Endothelial cell of umbilical vein (primary cell): Measurements from ENCODE around the gene EMID1. TPM values are rescaled to one million over a fixed set of nuclear protein-coding genes. Genes with fewer than 3 reads are reported as not detected.

Source experiments
- BruUV-seq: library from RNA; stranded (reverse); fragments of 400-500 nt; replicated peaks from 2 replicates; lab custom pipeline; 2021; lab: Mats Ljungman, UMichigan
- CTCF ChIA-PET: fragments of 300-600, 350-600 bp; sonication (Branson Sonifier 250); formaldehyde crosslinking; loops from one replicate; lab custom pipeline; 2021; ENCODE audit warnings: antibody characterized with exemption, inconsistent platforms; lab: Charles Lee
- POLR2A ChIA-PET: fragments of 300-600, 350-600 bp; sonication (Branson Sonifier 250); formaldehyde crosslinking; loops from one replicate; lab custom pipeline; 2021; ENCODE audit warnings: antibody characterized with exemption, inconsistent platforms; lab: Charles Lee
- DNase-seq: peaks from one replicate; pipeline ENCODE4 v3.0.0-alpha.2; 2011; ENCODE audit warnings: low read depth, low spot score
- FAIRE-seq: peaks from 2 replicates; lab custom pipeline; 2011; peaks lifted over from hg19 to GRCh38; lab: Jason Lieb, UNC
- H2AFZ ChIP-seq: 2 replicates; pipeline ENCODE4 v1.6.0; 2012; ENCODE audit warnings: low read depth, low read length, control low read depth, inconsistent platforms
- H3K27ac ChIP-seq: 2 replicates; pipeline ENCODE4 v1.5.1; 2011; ENCODE audit warnings: low read depth, mild to moderate bottlenecking, control low read depth, low read length, moderate library complexity; ENCODE audit not compliant: insufficient read depth
- H3K27me3 ChIP-seq, 2 experiments: 2 replicates each; pipeline versions ENCODE4 v1.6.0 to v1.6.1; 2011; ENCODE audit warnings: low read length in 2 of 2, mixed read lengths in 1 of 2; ENCODE audit not compliant: control insufficient read depth in 2 of 2, insufficient read depth in 2 of 2
- H3K36me3 ChIP-seq, 2 experiments: 2 replicates in 1 of 2; 3 replicates in 1 of 2; pipeline ENCODE4 v1.5.1; 2011; ENCODE audit warnings: low read length in 2 of 2, mild to moderate bottlenecking in 1 of 2, moderate library complexity in 1 of 2; ENCODE audit not compliant: control insufficient read depth in 2 of 2, insufficient read depth in 2 of 2; ENCODE audit errors: extremely low read depth in 1 of 2
- H3K4me1 ChIP-seq: 3 replicates; pipeline ENCODE4 v1.5.1; 2011; ENCODE audit warnings: mild to moderate bottlenecking, low read length; ENCODE audit not compliant: control insufficient read depth, insufficient read depth; ENCODE audit errors: extremely low read depth
- H3K4me2 ChIP-seq: 2 replicates; pipeline ENCODE4 v1.6.1; 2011; ENCODE audit warnings: low read length, control low read depth, mixed read lengths; ENCODE audit not compliant: insufficient read depth
- H3K4me3 ChIP-seq, 3 experiments: fragments of 200-600 bp in 1 of 3; sonication (generic), shearing (Covaris generic) in 1 of 3; replicated peaks in 1 of 3; 2 replicates each; pipeline ENCODE4 v1.5.1; 2011 to 2016; ENCODE audit warnings: control low read depth in 3 of 3, low read length in 3 of 3, mild to moderate bottlenecking in 2 of 3, inconsistent platforms in 1 of 3, low read depth in 1 of 3, moderate library complexity in 1 of 3; ENCODE audit not compliant: insufficient read depth in 1 of 3
- H3K79me2 ChIP-seq: 2 replicates; pipeline ENCODE4 v1.6.0; 2012; ENCODE audit warnings: low read length, inconsistent platforms; ENCODE audit not compliant: control insufficient read depth, insufficient read depth
- H3K9ac ChIP-seq: replicated peaks from 2 replicates; pipeline ENCODE3; 2011; ENCODE audit warnings: low read length, control low read depth; ENCODE audit not compliant: insufficient read depth; ENCODE audit errors: extremely low read depth
- H3K9me1 ChIP-seq: replicated peaks from 3 replicates; pipeline ENCODE4 v1.6.0; 2011; ENCODE audit warnings: mild to moderate bottlenecking, low read length; ENCODE audit not compliant: control insufficient read depth, insufficient read depth; ENCODE audit errors: extremely low read depth
- H3K9me3 ChIP-seq: replicated peaks from 2 replicates; pipeline ENCODE4 v1.5.1; 2012; ENCODE audit warnings: low read length, inconsistent platforms; ENCODE audit not compliant: control insufficient read depth, insufficient read depth
- H4K20me1 ChIP-seq: replicated peaks from 2 replicates; pipeline ENCODE3; 2011; ENCODE audit warnings: mild to moderate bottlenecking, low read length; ENCODE audit not compliant: control insufficient read depth, insufficient read depth; ENCODE audit errors: extremely low read depth
- EZH2 ChIP-seq: IDR thresholded peaks from 2 replicates; pipeline ENCODE4 v1.6.1; 2012; ENCODE audit warnings: borderline replicate concordance, low read depth, mild to moderate bottlenecking, moderate library complexity, low read length, inconsistent platforms; ENCODE audit not compliant: severe bottlenecking
- FOS ChIP-seq: IDR thresholded peaks from 2 replicates; pipeline ENCODE4 v1.6.1; 2011; ENCODE audit warnings: mild to moderate bottlenecking, low read length, moderate library complexity, borderline replicate concordance; ENCODE audit not compliant: insufficient read depth
- GATA2 ChIP-seq: IDR thresholded peaks from 2 replicates; pipeline ENCODE4 v1.7.0; 2011; ENCODE audit warnings: low read depth, mild to moderate bottlenecking, moderate library complexity, mixed read lengths, low read length; ENCODE audit not compliant: insufficient read length, insufficient read depth
- JUN ChIP-seq: IDR thresholded peaks from 2 replicates; pipeline ENCODE4 v1.6.1; 2011; ENCODE audit warnings: borderline replicate concordance, low read depth; ENCODE audit not compliant: insufficient read length, insufficient read depth
- MYC ChIP-seq: IDR thresholded peaks from one replicate; pipeline ENCODE4 v1.6.1; 2011; ENCODE audit warnings: mild to moderate bottlenecking, low read depth, low read length
- POLR2A ChIP-seq: IDR thresholded peaks from 2 replicates; pipeline ENCODE4 v1.6.1; 2012; ENCODE audit warnings: low read depth, mild to moderate bottlenecking, control low read depth, low read length
- POLR2AphosphoS5 ChIP-seq: IDR thresholded peaks from 2 replicates; pipeline ENCODE4 v1.6.1; 2012; ENCODE audit warnings: low read depth, mild to moderate bottlenecking, control low read depth, low read length, moderate library complexity; ENCODE audit not compliant: insufficient read depth
- dilution Hi-C: fragments of 300-500 bp; cut with MboI; formaldehyde crosslinking; loops from one replicate; pipeline ENCODE4 v1.15.0; 2019; ENCODE audit warnings: low sequenced_read_pairs; ENCODE audit not compliant: extremely low pct_ligation_motif_present
- intact Hi-C: fragments of 100-400 bp; cut with micrococcal nuclease; formaldehyde crosslinking; loops from one replicate; pipeline ENCODE4 v1.10.0; 2022
- polyA plus RNA-seq, 4 experiments: library from polyadenylated mRNA; depleted of rRNA in 3 of 4; stranded (reverse) in 3 of 4; unstranded in 1 of 4; fragments of >200 nt; gene quantifications; 2 replicates each; pipeline versions ENCODE4 v1.2.1 to v1.2.3, GENCODE V29; 2011 to 2012; ENCODE audit warnings: missing spikeins in 1 of 4
- total RNA-seq: library from RNA; stranded (reverse); gene quantifications from 2 replicates; pipeline ENCODE4 v1.2.3, GENCODE V29; 2021
- TF ChIP-seq, protein P1 (sequence below): IDR thresholded peaks from 2 replicates; pipeline ENCODE4 v1.6.1; 2011; ENCODE audit not compliant: insufficient read depth, insufficient read length
- TF ChIP-seq, protein P2 (sequence below), 2 donors: IDR thresholded peaks; 1 replicate in 1 of 2; 2 replicates in 1 of 2; pipeline ENCODE4 v1.5.1; 2011; ENCODE audit warnings: low read length in 2 of 2, mild to moderate bottlenecking in 2 of 2, moderate library complexity in 2 of 2, control low read depth in 1 of 2, inconsistent platforms in 1 of 2, low read depth in 1 of 2; ENCODE audit not compliant: insufficient read depth in 1 of 2; ENCODE audit errors: extremely low read depth in 1 of 2

EMID1 gene
- total and polyA plus RNA-seq, 2 donors (not counting 3 experiments of a cell fraction or from before 2014, with no cell fraction given), result 0.51 to 0.75 TPM

DNA sequence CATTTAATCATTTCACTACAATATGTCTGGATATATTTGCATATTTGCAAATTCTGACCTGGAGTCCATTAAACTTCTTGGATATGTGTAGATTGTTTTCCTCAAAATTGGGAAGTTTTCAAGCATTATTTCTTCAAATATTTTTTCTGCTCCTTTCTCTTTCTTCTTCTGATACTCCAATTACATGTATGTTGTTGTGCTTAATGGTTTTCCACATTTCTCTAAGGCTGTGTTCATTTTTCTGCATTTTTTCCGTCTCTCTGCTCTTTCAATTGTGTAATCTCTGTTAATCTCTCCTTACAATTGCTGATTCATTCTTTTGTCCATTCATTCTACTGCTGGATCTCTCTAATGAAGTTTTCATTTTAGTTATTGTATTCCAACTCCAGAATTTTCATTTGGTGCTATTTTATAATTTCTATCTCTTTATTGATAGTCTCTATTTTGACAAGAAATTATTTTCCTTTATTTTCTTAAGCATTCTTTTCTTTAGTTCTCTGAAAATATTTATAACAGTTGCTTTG is 30.3 kb upstream of the EMID1 start:
- CTCF ChIA-PET, result interaction anchor here (1.1 to 2.4 kb wide), 2 partner anchors 10 to 70 kb away, joined by 3 to 9 read pairs; no protein-coding TSS in a partner anchor
- H3K9ac ChIP-seq, result no peak overlapping the region
- no peak for DNase-seq
- no peak for FAIRE-seq
- H2AFZ ChIP-seq, result no peak overlapping the region
- no peak overlapping the region for H3K27ac ChIP-seq
- H4K20me1 ChIP-seq, result no peaks in the 10 kb centered on the region
- intact Hi-C loops (no loop called here), dilution Hi-C loops (no loop called here)
- TF ChIP-seq EZH2 (no peak), POLR2AphosphoS5 (no peak)
- TF ChIP-seq, protein P1, sequence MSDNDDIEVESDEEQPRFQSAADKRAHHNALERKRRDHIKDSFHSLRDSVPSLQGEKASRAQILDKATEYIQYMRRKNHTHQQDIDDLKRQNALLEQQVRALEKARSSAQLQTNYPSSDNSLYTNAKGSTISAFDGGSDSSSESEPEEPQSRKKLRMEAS, result no peak
- no peaks in the 10 kb centered on the region for H3K36me3 ChIP-seq
- H3K4me3 ChIP-seq, result no peak overlapping the region
- no peak overlapping the region for H3K4me2 ChIP-seq
- H3K9me3 ChIP-seq, result no peaks in the 10 kb centered on the region
- no TSS peak for BruUV-seq
- POLR2A ChIA-PET, result no interaction called here
- H3K4me1 ChIP-seq, result no peaks in the 10 kb centered on the region
- H3K9me1 ChIP-seq, result no peaks in the 10 kb centered on the region
- H3K79me2 ChIP-seq, result no peaks in the 10 kb centered on the region
- H3K27me3 ChIP-seq, result peaks cover 0 to 9% of the 10 kb centered on the region in 2 experiments

DNA sequence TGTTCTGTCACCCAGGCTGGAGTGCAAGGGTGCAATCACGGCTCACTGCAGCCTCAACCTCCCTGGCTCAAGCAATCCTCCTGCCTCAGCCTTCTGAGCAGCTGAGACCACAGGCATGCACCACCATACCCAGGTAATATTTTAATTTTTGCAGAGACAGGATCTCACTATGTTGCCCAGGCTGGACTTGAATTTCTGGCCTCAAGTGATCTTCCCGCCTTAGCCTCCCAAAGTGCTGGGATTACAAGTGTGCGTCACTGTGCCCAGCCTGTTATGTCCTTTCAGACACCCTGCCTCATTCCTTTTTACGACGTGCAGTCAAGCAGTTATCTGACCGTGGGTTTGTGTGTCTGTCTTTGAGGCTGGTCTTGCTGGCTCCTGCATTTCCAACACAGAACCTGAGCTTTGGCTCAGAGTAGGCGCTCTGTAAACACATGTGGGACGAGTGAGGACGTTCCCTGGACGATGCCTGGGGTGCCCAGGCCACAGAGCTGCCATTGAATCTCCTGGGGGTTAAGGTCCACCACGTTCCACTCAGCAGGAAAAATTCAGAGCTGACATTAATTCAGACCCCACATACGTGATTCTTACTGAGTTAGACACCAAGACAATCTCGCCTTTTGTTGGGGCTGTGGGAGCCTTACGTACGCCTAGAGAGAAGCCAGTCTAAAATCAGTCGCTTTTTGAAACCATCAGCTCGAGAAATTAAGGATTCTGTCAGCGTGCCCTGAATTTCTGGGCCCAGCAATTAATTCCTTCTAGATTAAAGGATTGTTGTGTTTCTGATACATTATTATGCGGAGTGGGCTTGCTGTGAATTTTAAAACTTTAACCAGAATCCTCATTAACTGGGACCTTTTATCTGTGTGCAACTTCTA is 21.5 kb upstream of the EMID1 start:
- Histone ChIP-seq H4K20me1 (no peaks in the 10 kb centered on the region), H3K79me2 (no peaks in the 10 kb centered on the region), H3K27me3 (no peaks in the 10 kb centered on the region), H2AFZ (no peak overlapping the region), H3K9ac (no peak overlapping the region), H3K9me3 (no peaks in the 10 kb centered on the region), H3K4me2 (no peak overlapping the region), H3K4me3 (no peak overlapping the region), H3K4me1 (no peaks in the 10 kb centered on the region), H3K27ac (no peak overlapping the region), H3K36me3 (no peaks in the 10 kb centered on the region), H3K9me1 (no peaks in the 10 kb centered on the region)
- intact Hi-C loops (no loop called here), dilution Hi-C loops (no loop called here)
- DNase-seq (no peak), FAIRE-seq (no peak)
- no TSS peak for BruUV-seq
- POLR2A ChIA-PET, result no interaction called here
- TF ChIP-seq EZH2 (no peak), POLR2AphosphoS5 (no peak), POLR2A (no peak), JUN (no peak), GATA2 (no peak), FOS (no peak), MYC (no peak)
- TF ChIP-seq, protein P2, sequence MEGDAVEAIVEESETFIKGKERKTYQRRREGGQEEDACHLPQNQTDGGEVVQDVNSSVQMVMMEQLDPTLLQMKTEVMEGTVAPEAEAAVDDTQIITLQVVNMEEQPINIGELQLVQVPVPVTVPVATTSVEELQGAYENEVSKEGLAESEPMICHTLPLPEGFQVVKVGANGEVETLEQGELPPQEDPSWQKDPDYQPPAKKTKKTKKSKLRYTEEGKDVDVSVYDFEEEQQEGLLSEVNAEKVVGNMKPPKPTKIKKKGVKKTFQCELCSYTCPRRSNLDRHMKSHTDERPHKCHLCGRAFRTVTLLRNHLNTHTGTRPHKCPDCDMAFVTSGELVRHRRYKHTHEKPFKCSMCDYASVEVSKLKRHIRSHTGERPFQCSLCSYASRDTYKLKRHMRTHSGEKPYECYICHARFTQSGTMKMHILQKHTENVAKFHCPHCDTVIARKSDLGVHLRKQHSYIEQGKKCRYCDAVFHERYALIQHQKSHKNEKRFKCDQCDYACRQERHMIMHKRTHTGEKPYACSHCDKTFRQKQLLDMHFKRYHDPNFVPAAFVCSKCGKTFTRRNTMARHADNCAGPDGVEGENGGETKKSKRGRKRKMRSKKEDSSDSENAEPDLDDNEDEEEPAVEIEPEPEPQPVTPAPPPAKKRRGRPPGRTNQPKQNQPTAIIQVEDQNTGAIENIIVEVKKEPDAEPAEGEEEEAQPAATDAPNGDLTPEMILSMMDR (IDR thresholded peaks at IDR 0.05; ENCODE audit: extremely low read depth in 1 of 2, insufficient read depth in 1 of 2, low read depth in 1 of 2, low read length in 2 of 2), result no peak
- TF ChIP-seq, protein P1, result no peak
- CTCF ChIA-PET, result interaction anchor here (1.0 to 1.9 kb wide), 4 partner anchors 8 to 584 kb away, joined by 3 to 9 read pairs (median 3); no protein-coding TSS in a partner anchor
